HS-5 (cell line): ENCODE data around the gene KCNK17.
"Not testable (repeated sequence)": the region's sequence is repeated elsewhere in the genome, so short reads cannot be mapped to it uniquely, and the experiment has no call there.

Experiments used
- DNase-seq: peaks from one replicate; pipeline ENCODE4 v3.0.0-alpha.2; 2012; ENCODE audit warnings: low read depth

KCNK17 gene

DNA sequence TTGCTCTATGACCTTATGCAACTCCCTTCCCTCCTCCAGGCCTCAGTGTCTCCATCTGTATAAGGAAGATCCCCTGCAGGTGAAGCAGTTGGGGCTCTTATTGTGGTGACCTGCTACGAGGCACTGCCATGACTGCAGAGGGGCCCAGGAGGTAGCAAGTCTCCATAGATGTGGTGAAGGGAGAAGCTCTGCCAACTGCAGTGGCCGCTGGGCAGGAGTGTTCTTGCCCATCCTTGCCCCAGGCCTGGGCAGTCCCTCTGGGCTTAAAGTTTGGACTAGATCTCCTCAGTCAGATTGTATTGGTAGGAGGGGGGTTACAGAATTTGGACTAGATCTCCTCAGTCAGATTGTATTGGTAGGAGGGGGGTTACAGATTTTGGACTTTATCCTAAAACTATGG is 12.2 kb downstream of the KCNK17 start:
- DNase-seq: no peak

DNA sequence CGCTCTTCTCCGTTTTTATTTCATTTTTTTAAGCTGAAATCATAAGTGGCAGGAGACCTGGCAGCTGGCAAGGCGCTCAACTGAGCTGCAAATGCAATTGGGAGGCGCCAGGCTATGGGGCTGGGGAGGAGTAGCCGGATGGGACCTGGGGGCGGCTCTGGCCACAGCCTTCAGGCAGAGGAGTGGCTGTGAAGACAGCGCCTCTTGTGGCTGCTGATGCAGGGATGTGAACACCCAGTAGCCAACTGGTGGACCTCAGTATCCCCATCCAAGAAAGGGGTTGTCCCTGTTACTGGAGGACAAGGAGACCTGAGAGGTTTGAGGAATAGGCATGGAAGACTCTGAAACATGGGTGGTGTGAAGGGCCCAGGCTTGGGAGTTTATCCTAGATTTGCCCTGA is 12.6 kb downstream of the KCNK17 start:
- no peak for DNase-seq

DNA sequence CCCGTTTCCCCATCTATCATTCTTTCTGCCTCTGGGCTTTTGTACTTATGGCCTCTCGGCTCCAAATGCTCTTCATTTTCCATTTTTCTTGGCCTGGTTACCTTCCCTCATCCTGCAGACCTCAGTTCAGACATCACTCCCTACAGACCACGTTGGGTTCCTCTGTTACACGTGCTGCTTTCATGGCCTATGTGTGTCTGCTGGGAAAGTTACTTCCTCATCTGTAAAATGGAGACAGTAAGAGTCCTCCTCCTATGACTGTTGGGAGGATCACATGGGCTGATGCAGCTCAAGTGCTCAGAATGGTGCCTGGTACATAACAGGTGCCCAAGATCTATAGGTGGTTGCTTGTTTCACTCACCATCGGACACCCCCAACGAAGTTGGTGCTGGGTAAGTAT is 13.5 kb downstream of the KCNK17 start:
- no peak for DNase-seq

DNA sequence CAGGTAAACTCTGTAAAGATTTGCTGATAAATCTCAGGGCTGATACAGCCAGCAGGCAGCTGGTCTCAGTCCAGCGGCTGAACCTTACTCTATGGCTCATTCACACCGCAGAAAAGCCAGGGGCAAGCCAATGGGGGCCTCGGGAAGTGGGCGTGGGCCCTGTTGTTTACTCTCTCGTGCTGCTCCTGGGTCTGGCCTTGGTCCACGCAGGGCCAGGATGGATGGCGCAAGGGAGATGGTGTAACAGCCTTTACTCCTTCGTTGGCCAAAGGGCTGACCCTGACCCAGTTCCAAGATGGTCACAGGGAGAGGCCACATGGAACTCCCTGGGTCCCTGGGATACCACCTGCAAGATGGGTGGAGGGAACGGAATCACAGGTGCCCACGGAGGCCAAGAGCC is 16.2 kb downstream of the KCNK17 start:
- DNase-seq: no peak

DNA sequence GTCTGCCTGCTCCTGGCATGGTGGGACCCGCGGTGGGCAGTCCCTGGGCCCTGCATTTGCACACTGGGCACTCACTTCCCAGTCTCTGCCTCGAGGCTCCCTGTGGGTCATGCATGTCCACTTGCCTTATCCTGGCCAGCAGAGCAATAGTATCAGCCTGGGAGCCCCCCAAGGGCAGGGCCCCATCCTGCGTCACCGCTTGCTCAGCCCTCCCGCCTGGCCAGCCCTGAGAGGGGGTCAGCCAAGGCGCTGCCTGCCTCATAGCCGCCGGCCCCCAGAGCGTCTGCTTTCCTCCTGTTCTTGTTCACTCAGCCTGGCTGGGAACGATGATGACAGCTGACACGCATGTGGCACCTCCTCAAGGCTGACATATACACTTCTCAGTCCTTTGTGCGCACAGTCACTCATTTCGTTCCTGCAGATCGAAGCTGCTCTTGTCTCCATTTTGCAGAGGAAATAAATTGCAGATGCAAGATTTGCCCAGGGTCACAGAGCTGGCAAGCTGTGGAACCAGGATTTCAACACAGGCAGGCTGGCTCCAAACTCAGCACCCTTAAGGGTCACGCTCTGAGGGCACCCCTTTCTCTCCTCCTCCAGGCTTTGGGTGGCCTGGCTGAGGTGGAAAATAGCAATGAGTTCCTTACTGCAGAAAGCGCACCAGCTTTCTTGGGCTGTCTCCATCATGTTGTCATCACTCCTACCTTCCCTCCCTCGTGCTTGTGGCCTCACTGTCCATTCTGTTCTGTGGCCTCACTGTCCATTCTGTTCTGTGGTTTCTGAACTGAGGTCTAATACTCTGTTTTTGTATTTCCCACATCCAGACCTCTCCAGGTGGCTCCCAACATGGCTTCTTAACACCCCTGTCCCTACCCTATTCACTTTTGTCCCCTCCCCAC is 17.2 kb downstream of the KCNK17 start:
- DNase-seq: no peak

DNA sequence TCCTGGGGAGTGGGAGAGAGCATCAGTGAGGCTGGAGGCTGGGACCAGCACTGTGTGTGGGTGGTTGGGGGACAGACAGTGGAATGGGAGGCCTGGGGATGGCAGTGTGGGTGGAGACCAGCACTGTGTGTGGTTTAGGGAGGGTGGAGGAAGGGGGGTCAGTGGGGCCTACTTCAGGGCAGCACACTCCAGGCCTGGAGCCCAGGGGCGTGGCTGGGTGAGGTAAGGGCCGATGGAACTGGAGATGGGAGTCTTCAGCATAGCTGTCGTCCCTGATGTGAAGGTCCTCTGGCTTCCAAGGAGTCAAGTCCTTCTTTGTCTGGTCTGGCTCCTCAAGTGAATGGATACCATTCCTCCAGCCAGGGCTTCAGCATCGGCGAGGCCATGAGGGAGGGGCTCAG is 18.6 kb downstream of the KCNK17 start:
- DNase-seq: no peak

DNA sequence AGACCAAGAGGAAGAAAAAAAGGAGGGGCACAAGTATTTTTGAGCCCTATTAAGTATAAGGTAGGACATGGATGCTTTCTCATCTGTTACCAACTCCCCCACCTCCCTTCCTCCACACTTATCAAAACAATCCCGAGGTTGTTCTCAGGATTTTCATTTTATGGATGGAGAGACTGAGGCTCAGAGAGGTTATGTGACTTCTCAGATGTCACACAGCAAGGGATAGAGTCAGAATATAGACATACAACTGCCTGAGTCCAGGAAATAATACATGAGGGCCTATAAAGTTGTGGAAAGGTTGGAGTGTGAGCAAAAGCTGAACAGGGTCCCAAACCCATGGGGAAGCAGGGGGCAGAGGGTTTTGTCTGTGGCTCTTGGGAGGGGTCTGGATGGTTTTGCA is 19.3 kb downstream of the KCNK17 start:
- no peak for DNase-seq

DNA sequence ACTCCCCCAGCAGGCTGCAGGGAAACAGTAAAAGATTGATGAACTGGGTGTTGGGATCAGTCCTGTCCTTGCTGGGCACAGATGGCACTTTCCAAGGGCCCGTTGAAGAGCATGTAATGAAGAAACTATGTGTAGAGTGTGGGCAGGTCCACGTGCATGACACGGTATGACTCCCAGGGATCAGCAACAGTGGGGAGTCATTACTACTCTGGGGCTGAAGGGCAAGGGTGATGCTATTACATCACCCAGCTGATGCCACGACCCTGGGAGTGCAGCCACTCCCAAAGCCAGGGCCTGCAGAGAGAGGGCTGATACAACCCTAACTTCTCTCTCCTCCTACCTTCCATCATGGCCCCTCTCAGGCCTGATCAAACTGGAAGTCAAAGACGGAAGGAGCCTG is 20.1 kb downstream of the KCNK17 start:
- no peak for DNase-seq

DNA sequence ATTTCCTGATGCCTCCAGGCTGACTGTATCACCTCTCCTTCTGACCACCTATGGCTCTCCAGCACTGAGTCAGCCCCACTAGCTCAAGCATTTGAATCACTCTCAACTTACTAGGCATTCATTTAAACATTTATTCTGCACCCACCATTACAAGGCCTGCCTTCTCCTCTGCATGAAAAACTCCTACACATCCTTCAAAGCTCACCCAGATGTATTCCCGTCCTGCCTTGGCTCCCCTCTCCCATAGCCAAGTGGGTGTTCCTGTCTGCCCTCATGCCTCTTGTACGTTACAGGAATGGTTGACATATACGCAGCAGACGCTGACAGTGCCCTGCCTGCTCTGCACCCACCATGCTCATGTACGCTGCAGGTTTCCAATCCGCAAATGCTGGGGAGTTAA is 21.6 kb downstream of the KCNK17 start:
- no peak for DNase-seq

DNA sequence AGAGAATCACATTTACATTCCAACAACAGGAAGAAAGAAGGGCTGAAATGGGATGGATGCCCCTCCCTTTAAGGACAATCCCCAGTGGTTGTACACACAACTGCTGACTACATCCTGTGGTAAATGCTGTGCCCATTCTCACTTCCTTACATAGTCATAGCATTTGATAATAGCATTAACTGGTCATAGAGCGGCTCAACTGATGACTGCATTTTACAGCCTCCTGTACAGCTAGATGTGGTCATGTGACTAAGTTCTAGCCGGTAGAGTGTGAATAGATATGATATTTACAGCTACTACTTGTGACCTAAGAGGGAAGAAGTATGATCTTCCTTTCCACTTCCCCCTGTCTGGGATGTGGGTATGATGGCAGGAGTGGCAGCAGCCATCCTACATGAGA is 24.7 kb downstream of the KCNK17 start:
- no peak for DNase-seq

DNA sequence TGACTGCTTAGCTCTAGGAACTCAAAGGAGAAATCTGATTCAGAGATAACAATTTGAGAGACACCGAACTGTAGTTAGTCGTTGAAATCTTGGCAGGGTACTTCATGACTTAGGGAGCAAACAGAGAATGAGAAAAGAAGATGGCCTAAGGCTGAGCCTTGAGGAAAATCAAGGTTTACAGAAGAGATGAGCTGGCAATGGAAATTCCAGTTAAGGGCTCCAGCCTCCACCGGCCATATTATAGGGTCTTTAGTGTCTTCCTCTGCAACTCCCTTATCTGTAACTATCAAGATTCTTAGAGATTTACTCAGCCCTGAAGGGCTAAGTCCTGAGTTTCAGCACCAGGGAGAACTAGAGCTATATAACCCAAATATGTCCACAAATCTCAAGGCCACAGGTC is 26.6 kb downstream of the KCNK17 start:
- no peak for DNase-seq

DNA sequence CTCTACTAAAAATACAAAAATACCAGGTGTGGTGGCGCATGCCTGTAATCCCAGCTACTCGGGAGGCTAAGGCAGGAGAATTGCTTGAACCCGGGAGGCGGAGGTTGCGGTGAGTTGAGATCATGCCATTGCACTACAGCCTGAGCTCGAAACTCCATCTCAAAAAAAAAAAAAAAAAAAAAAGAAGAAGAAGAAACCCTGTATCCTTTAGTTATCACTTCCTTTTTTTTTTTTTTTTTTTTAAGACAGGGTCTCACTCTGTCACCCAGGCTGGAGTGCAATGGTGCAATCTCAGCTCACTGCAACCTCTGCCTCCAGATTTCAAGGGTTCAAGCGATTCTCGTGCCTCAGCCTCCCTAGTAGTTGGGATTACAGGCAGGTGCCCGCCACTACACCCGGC is 27.6 kb downstream of the KCNK17 start:
- DNase-seq: not testable (repeated sequence)

DNA sequence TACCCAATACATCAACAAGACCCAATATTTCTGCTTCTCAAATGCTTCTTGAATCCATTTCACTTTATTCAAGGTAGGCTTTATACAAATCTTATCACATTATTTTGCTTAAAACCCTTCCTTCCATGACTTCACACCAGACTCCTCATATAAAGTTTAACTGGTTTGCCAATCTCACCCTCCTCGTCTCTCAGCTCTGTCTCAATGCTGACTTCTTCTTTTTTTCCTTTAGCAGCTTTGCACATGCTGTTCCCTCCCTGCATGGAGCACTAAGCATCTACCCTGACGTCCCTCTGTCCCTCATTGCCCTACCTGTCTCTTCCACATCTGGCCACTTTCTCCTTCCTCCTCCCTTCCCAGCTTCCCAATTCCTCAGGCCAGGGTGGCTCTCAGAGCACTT is 31.4 kb downstream of the KCNK17 start:
- no peak for DNase-seq

DNA sequence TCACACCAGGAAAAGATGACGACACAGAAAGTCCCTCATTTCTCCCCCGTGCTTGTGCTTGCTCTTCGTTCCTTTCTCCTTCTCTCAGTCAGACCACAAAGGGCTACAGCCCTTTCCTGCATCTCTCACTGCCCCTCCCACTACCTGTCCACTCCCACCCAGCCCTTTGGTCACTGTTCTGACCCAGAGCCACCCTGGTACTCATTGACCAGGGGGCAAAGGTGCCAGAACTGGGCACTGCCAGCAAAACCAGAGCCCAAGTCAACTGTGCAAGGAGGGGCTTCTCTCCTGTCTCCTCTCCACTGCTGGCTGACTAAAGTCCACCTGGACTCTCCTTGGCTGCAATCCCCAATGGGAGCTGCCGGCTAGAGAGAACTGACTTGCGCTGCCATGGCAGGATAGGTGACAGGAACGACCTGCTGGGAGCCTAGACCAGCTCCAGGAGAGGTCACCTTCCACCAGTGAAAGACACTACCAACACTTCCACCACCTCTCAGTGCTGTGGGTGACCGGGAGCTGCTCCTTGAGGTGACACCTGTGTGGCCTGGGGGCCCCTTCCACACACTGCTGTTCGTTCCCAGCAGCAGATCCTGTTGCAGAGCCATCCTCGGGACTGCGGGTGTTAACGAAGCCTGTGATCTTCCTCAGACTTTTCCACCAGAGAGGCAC is 32.8 kb downstream of the KCNK17 start:
- DNase-seq: no peak

DNA sequence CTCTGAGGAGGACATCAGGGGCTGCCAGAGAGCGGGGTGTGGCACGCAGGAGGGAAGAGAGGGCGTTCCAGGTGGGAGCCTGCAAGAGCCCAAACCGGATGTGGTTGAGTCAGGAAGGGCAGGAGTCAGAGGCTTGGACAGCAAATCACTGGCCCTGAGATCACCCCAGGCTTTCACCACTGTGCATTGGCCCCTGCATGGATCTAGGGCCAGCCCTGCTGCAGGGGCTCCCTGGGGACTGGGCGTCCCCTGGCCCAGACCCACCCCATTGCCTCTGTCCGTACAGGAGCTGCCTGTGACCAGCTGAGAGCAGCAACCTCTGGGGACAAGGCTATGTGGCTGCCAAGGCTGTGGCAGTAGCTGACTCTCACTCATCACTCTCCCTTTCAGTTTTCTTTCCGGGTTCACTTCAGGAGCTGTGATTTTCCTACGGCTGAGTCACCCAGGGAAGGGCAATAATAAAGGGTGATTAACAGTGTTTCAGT is 33.9 kb downstream of the KCNK17 start:
- DNase-seq: no peak

DNA sequence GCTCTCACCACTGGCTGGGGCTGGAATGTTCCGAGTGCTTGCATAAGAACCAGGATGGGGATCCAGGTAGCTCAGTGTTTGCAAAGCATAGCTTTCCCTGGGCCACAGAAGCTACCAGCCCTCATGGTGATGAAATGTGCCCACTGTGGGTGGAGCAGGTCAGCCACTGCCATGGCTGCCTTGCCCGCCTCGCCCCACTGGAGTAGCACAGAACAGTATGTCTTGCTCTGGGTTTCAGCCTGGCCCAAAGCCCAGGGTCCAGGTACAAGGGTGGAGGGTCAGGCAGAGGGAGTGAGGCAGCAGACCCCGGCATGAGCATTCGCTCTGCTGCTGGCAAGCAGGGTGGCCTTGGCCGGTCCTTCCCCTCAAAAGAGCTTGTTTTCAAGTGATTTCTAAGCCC is 34.7 kb downstream of the KCNK17 start:
- no peak for DNase-seq

DNA sequence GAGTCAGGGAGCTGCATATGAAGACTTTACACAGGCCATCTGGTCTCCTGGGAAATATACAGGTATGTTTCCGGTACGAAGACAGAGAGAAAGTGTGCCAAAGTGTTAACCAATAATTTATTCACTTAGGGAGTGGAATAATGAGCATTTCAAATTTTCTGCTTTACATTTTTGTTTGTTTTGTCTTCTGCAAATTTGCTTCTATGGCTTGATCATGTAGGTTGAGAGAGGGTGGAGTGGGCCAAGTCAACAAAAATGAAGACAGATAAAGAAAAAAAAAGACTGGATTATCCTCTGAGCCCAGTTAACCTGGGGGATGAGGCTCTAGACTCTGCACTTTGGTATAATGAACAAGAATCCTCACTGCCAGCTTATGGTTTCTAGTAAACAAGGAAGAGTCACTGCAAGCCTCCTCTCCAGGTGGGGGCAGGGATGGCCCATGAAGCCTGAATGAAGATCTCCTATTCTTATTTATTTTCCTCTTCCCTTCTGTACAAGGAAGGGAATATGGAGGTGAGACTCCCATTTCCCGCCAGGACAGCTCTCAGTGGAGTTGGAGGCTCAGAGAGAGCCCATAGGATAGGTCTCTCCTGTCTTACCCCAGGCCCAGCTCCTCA is 37.7 kb downstream of the KCNK17 start:
- no peak for DNase-seq

DNA sequence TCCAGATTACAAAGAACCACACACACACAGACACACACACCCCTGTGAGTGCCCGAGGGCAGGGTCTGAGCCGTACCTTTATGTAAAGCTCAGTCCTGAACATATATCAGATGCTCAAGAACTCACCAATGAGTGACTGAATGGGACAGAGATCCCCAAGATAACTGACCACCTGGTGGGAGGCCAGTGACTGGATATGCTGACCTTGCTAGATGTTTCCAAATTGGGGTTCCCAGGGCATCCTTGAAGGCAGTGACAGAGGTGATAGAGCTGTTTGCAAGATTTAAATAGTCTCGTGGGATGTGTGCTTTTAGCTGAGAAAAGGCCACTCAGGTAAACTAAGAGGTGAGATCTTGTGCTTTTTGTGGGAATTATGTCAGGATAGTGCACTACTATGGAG is 39.3 kb downstream of the KCNK17 start:
- DNase-seq: no peak

DNA sequence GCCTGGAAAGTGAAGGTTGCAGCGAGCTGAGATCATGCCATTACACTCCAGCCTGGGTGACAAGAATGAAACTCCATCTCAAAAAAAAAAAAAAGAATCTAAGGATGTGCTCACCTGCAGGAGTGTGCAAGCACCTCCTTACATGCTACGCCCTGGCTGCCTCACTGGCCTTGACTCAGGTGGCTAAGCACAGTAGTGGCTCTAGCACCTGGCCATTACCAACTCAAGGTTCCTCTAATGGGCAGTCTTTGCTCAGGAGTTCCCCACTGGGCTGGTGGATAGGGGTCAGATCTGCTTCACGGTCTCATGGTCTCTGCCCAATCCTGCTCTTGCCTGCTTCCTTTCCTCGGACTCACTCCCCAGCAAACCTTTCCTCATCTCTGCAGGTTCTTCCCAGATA is 39.7 kb downstream of the KCNK17 start:
- DNase-seq: no peak

DNA sequence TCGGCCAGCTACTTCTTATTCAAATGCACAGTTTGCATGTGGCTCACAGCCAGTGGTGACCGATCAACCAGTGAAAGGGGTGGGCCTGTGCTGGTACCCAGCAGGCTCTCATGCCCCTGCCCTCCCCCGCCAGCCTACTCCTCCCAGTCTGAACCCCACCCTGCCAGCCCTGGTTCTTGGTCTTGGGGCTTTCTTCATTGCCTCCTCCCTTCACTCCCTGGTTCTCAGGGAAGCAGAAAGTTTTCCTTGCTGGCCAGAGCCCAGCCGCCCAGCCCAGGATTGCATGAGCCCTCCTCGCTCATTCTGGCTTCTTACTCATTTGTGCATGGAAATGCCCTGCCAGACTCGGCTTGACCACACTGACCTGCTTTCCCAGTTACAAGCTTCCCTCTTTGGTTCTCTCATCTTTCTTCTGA is 40.8 kb downstream of the KCNK17 start:
- no peak for DNase-seq

DNA sequence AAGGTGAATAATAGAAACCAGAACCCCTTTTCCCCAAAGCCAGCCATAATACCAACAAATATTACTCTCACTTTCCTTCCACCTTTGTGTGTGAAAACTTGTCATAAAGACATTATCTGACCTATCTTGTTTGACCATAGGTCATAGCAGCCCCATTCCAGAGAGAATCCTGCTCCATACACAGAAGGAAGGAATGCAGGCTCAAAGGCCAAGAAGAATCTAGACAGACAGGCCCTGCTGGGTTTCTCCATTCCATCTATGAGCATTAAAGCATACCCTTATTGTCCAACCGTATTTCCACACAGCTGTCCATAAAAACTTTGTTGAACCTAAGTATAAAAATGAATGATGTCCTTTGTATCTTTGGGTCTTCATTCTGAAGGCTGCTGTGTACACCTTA is 44.3 kb downstream of the KCNK17 start:
- DNase-seq: no peak

DNA sequence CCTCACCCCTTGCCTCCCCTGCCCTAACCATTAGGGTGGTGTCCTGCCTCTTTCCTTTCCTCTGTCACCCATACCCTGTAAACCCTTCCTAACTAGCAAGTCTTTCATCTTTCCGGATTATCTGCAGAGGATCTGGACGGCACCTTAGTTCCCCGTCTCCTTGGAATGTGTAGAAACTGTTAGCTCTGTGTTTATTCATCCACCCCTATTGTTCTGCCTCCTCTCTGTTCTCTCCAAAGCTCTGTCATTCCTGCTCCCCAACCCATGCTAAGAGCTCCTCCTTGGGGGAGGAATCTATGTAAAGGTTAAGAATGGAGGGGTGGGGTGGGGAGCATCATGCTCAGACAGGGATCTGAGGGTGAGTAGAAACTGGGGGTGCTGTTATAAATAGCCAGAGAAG is 45.5 kb downstream of the KCNK17 start:
- no peak for DNase-seq

DNA sequence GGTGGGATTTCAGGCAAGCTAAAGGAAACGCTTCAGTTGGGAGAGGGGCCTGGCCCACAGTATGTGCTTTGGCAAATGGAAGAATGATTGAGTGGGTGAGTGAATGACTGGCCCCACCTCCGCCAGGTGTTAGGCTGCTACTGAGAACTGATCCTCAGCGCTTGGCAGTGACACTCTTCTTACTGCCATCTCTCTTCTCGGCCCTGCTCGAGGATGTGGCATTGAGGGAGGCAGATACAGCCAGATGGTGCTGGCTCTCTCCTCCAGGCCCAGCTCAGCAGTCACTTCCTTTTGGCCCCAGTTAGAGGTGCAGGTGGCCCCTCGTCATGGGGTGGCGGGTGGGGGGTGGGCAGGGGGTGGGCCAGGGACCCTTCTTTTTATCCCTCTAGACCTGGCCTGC is 46.0 kb downstream of the KCNK17 start:
- no peak for DNase-seq
